Measurements from ENCODE around the gene SALL1.

SALL1 gene

DNA sequence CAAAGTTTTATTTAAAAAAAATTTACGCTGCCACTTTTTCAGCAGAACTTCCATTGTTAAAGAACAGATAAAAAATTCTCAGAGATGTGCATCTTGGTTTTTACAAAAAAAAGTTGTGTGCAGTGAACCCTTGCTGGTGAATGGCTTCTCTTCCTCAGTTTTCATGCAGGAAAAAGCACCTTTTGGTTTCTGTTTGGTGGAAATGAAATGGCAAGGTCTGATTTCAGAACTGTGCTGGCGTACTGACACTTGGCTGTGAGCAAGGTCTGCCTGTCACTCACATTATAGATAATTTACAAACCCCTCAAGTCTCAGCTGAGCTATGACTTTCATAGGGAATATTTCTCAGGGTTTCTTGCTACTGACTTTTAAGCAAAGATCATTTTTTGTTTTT is 5.7 kb upstream of the SALL1 start:
- no peak for DNase-seq (ENCODE audit: low read depth)

DNA sequence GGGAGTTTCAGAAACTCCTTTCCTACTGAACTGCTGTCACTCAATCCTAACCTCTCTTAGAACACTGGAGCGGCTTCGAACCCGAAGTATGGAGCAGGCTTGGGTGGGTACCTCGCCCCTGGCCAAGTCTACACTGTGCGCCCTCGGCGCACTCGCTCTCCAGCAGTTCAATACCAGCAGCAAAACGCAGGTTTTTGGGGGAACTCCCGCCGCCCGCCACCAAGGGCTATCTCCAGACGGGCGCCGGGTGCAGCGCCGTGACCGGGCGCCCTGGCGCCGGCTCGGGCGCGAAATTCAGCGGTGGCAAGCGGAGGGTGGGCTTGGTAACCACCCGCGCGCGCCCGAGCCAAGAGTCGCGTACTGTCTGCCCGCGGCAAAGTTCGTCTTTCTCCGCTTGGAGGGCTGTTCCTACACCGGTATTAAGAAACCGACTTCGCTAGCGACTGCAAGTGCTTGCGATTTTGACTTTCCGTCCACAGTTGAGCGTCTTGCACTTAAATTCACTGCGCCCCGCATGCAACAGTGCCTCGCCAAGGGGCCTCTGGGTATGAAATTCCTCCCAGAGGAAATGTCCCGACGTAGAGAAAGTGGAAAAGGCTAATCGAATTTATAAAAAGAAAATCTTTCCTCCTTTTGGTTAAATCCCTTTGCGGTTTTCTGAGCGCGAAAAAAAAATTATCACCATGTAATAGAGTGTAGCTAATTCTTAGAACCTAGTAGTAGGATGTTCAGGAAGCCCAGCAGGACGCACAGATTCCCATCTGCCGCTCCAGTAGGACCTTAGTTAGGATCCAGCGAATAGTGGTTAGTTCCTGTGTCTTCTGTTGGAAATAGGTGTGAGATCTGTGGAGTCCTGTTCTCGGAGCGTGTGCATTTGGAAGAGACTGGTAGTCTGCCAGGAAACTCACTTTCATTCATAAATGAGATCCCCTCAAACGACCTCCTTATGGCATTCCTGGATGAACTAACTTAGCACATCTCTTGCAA is 5.0 kb upstream of the SALL1 start:
- peak; percentile 9 for DNase-seq (ENCODE audit: low read depth)

DNA sequence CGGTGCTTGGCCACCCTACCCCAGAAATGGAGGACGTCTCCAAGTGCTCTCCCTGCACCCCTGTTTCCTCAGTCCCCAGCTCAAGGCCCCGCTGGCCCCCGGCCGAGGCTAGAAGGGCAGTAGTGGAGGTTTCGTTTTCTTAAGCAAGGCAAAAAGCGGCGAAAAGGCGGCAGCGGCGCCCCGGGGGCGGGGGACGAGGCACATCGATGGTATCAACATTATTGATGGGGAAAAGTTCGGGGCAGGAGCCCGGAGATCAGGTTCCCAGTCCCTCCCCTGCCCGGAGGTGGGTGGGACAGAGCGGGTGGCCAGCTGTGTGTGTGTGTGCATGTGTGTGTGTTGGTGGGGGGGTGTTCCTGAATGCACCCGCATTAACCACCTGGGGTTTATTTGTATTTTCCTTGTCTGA is 4.1 kb upstream of the SALL1 start:
- no peak for DNase-seq (ENCODE audit: low read depth)

DNA sequence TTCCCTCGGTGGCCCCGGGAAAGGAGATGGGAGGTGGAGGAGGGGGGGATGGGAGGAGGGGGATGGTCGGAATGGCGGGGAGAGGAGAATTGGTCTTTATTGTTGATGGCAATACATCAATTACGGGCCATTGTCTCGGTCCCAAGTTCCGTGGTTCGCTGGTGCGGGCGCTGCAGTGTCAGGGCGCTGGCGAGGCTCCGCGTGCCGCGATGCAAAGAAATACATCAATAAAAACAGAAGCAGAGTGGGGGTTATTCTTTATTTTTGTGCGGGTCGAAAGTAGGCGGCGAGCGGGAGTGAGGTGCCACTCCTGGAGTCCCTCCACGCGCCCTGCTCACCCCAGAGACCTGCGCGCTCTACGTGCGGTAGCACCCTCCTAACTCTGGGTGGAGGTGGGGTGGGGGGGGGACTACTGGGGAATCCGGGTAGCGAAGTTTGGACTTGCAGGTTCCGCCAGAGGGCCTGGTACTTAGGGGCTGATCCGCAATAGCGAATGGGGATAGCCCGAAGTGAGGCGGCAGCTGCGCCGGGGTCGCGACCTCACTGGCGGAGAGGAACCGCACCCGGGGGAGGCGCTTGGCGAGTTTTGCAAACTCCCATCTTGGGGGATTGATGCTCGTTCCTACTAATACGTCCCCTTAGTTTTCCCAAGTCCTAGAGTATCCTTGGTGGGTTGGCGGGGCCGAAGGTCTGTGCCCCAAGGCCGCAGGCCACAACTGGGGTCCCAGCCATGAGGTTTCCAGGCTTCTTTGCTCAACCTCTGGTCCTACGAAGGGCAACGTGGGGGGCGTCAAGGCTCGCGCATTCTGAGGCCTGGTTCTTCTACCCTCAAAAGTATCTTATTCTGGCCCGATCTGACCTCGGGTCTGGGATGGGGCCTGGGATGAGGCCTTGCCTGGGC is 3.5 kb upstream of the SALL1 start:
- no peak for DNase-seq (ENCODE audit: low read depth)

DNA sequence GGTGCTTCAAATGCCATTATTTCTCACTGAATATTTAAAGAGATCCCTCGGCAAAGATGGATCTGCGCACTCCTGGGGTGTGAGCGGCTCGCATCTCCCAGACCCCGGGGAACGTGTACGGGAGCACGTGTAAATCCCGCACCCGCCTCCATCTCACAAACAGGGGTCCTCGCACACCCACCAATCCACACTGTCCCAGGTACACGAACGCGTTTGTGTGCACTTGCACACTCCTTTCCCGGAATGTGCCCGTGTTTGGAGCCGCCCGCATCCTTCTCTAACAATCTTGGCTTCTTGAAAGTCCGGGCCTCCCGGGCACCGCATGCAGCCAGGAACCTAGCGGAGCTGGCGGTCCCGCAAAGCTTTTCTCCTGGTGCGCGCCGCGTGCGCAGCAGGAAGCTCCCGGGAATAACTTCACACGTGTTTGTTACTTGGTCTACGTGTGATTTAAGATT is 2.5 kb upstream of the SALL1 start:
- DNase-seq (ENCODE audit: low read depth), result no peak

DNA sequence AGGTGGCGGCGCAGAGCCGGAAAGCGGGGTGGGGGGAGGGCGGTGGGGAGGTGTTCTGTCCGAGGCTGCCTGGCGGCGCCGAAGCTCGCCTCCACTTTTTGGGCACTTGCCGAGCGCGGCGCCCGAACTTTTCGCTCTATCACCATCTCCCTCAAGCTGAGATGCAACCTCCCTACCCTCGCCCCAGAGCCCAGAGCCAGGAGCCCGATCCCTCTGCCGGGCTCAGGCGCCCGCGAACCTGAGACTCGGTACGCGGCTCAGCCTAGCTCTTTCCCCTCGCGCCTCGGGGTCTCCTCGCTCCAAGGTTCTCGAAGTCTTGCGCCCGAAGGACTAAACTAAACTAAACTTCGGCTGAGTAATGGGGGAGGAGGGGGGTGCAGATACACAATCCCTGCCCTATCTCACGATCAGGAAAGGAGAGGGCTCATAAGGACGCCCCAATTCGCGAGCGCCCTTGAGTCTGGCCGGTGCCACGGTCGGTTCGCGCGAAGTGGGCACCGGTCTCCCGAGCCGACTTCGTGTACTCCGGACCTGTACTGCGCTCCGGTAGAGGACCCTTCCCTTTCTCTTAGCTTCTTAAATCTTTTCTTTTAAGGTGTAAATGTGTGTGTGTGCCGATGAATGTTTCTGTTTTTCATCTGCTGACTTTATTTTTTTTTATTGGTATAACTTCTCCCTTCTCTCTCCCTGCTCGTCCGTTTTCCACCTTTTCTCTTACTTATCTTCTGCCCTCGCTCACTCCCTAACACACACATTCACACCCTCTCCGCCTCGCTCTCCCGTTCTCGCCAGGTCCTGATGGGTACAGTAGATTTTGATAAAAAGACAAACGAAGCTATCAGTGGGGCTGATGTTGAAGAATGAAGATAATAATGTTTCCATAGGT is 1.9 kb upstream of the SALL1 start:
- no peak for DNase-seq (ENCODE audit: low read depth)

DNA sequence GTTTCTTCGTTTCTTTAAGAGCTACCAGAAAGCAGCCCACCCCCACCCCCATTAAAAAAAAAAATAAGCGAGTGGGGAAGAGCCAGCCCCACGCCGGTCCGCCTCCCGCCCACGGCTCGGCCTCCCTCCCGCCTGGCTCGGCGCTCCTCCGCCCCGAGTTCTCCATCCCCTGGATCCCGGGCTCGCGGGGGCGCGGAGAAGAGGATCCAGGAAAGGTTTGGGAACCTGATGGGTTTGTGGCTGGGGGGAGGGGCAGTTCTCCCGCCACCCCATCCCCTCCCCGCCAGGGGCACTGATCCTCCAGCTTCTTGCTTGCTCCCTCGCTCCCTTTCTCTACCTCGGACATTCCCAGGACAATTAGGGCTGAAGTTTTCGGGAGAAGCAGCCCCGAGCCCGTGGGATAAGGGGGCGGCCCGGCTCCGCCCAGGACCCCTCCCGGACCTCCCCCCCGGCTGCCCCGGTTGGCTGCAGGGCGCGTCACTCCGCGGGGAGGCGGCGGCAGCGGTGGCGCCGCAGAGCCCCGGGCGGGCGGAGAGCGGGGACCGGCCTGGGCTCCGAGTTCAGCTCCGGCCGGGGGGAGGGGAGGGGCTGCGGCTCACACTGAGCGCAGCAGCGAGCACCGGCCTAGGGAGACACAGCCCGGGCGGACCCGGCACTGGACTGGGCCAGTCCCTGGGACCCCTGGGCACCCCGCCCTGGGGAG is 1.0 kb upstream of the SALL1 start:
- peak; percentile 54 for DNase-seq (ENCODE audit: low read depth)

DNA sequence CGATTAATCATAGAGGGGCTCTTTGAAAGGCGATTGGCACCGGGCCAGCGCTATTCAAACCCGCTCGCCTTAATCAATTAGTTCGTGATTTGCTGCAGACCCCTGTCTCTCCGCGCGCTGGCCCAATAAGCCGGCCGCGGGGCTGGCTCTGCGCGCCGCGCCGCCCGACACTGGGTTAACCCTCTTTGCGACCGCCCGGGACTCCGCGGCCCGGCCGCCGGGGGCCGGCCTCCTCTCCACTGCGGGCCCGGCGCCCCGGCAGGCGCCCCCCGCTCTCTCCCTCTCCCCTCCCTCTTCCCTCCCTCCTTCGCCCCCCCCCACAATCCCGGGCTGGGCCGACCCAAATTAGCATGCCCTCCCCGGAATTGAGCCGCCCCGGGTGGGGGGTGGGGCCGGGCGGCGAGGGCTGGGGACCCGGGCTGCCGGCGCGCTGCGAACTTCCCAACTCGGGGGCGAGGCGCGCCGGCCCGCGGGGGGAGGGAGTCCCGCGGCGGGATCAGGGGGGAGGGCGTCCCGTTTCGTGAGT is 428 bp upstream of the SALL1 start:
- DNase-seq (ENCODE audit: low read depth), result peak; percentile 71

DNA sequence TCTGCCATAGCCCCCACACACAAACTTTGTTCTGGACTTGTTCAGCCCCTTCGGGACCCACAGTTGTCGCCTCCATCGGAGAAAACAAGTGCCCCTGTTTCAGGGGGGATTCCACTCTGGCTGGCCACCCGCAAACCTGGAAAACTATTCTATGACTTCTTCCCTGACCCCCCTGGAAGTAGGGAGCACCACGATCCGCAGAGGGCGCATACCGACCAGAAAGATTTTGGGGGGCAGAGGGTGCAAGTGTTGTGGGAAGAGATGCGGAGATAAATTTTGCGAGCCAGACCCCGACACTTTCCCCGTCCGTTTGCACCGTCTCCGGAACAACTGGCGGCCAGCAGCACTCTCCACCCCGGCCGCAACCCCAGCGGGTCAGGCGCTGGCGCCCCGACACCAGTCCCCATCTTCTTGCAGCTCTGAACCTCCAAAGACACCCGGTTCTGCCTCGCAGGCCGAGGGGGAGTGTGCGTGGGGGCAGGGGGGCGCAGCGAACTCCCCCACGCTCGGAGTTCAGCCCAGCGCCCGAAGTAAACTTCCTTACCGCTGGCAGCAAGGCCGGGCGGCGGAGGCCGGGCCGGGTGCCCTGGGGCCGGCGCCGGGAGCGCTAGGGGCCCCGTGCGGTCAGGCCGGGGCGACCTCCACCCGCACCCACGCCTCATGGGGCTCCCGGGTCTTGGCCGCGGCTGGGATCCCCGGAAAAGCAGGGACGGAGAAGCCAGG is 744 bp downstream of the SALL1 start:
- DNase-seq (ENCODE audit: low read depth), result no peak

DNA sequence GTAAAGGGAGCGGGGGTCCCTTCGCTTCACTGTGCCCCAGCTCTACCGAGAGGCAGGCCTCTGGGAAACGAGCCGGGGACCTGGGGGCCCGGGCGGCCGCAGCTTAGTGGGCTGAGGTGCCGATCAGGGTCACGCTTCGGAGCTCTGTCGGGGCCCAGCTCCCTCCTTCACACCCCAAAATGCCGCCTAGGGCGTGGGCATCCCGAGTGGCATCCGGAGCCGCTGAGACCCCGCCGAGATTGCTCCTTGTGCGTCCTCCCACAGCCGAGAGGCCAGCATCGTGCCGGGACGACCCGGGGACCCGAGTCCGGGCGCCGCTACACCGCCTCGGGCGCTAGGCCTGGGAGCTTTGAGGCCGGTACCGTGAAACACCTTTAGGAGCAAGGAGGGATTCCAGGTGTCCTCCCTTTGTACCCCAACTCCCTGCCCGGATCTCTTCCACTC is 1.3 kb downstream of the SALL1 start:
- no peak for DNase-seq (ENCODE audit: low read depth)

DNA sequence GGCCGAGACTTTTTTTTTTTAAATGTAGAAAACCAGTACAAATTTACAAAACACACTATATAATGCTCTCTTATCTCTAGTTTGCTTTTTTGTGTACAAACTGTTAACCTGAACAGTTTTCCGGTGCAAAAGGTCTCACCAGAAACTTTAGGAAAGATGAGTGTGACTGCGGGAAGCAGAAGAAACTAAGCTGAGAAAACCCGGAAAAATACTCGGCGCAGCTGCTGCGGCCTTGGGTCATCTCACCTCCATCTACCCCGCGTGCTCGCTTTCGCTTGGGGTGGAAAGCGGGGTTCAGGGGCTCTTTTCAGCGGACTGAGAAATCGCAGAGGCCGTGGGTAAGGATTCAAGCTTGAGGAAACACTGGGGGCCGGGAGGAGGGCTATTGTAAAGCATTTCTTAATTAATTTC is 1.8 kb downstream of the SALL1 start:
- DNase-seq (ENCODE audit: low read depth), result no peak

DNA sequence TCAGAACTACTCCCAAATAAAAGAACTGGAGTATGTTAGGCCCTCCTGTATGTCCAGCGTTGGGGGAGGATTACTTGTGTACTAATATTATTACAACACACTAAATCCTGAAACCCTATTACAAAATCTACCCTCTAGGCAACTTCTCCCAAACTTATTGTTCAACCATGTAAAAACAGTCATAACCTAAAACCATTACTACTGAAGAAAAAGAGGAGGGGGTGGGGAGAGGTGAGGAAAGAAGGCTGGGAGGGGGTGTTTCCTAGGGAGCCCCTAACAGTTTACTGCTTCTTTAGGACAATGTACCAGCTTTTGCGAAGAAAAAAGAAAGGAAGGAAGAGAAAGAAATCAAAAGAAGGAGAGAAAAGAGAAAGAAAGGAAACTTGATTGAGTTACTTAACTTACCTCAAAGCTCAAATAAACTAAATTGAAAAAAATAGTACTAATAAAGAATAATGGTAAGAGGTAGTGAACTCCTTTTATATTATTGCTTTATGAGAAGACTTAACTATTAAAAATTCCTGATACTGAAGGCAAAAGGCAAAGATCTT is 2.3 kb downstream of the SALL1 start:
- peak; percentile 16 for DNase-seq (ENCODE audit: low read depth)

DNA sequence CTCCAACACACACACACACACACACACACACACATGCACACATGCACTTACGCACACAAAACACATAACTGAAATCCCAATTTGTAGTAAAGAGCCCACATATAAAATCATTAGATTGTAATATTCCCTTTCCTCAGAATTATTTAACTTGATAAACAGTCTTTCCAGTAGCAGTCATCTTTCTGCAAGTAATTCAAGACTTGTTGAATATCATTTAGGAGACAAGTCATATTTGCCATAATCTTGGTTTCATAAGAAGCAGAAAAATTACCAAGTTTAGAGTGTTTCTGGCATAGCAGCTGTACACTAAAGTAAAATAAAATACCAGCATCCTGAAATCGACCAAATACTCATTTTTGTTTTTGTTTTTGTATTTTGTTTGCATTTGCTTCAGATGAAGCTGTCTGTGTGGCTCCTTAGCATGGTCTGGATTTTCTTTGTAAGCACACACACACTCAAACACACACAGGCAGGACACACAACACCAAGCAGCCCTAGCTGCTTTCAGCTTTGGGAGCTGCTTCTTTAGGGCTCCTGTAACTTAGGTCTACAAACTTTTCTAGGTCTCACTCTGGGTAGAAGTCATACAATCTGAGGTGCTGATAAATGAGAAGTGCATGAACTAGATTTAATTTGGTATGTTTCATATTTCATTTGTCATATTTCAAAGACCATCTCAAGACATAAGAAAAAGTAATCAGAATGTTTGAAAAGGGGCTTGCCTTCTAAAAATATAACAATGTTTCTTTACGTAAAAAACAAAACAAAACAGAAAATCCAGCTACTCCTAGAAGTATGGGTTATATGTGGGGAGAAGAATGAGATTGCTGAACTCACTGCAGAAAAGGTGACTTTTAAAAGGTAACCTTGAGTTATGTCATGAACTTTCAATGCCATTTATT is 3.0 kb downstream of the SALL1 start:
- no peak for DNase-seq (ENCODE audit: low read depth)

DNA sequence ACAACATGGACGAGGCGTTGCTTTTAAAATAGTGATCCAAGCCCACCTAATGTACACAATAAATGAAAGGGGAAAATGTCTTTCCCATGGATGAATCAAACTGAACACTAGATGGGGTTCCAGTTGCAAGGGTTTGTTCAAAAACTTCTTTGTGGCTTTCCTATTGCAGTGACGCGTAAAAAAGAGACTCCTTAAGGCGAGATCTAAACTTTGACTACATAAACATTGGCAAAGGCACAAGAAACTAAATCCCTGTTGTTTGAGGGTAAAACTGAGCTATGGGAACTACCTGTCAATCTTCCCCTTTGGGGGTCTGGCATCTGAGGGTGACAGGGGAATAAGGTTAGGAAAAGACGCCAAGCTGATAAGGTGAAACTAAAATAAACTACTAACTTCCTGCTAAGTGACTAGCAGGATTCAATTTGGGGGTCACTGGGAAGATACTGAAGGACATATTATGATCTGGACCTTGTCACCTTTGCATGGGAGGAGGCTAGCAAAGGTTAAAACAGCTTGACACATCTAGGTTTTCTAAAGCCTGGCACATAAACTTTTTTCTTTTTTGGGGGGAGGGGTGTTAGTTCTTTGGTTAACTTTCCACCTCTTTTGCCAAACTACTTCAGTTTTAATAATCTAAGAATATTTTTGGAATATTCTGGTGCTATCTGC is 4.7 kb downstream of the SALL1 start:
- peak; percentile 41 for DNase-seq (ENCODE audit: low read depth)

DNA sequence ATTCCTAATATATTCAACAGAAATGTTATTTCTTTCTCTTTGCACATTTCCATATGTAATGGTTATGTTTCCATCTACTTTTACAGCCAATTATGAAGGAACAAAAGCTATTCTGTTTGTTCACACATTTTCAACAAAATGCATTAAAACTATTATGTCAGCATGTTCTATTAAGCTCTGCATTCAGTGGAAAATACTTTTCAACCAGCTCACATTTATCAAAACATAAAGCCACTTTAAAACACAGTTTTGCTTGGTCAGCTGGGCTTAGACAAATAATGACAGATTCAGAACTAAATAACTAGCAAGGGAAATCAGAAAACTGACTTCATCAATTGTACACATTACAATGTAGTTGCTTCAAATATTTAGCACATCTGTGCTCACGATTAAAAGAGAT is 6.9 kb downstream of the SALL1 start:
- no peak for DNase-seq (ENCODE audit: low read depth)

DNA sequence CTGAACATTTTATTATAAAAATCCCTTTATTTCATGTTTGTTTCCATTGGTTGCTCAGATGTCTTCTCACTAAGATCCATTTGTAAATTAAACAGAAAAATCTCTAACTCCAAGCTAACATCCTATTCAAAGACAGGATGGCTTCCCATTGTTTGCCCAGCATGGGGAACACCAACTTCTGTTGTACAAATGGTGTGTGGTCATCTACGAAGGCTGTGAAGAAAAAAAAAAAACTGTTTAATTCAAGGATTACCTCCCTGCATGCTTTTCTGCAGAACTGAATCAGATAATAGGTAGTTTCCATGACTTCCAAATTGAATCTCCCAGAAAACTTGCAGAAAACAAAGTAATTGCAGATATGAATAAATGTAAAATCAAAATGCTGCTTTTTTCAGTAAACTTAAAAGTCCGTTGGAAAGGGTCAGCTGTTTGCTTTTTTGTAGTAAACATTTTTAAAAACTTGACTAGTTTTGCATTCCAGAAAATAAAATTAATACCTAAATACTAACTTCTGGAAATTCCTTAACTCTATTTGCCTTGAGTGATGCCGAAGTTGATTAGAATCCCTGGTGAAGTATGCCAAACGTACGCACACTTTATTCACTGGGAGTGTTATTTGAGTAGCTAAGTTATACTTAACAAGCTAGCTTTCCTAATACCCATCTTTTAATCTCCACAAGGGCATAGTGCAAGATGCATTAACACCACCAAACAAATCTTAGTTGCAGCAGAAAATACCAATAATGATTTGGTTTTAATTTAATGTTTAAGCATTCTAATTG is 7.7 kb downstream of the SALL1 start:
- no peak for DNase-seq (ENCODE audit: low read depth)

DNA sequence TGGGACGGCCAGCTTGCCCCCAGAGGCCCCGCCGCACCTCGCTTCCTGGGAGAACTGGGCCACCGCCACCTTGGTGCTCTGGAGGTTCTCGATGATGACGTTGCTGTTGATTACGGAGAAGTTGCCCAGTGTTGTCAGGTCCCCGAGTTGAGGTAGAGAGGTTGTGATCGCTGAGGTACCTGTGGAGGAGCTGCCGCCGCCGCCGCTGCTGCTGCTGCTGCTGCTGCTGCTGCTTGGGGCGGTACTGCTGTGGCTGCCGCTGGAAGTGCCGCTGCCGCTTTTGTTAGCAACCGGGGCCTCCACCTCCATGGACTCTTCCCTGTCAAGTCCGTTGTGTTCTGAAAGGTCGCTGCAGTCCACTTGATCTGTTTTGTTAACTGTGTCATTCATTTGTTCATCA is 9.5 kb downstream of the SALL1 start:
- no peak for DNase-seq (ENCODE audit: low read depth)

All from fibroblast of the conjunctiva (primary cell).